Measurements from ENCODE around the gene QSOX1. TPM values are rescaled to one million over a fixed set of nuclear protein-coding genes. Genes with fewer than 3 reads are reported as not detected.

The QSOX1 gene
- total and polyA plus RNA-seq, 9 of the 15 experiments (the other 6 are each of a cell fraction or from before 2014, with no cell fraction given) = 4.0 to 53.1 (median 15.0) TPM

- peak; percentile 87 for TF ChIP-seq TEAD4 (IDR thresholded peaks at IDR 0.05; ENCODE audit: low read length)
- no peak for TF ChIP-seq TEAD4 (CRISPR knock-in tag; IDR thresholded peaks at IDR 0.05; ENCODE audit: borderline replicate concordance)
- TF ChIP-seq FOXK1 (CRISPR knock-in tag; IDR thresholded peaks at IDR 0.05; ENCODE audit: borderline replicate concordance) = no peak
- 0 out of 4 replicates have a peak, but pooled peaks of 1 of the 2 experiments have one; percentile 36 for TF ChIP-seq UBTF (IDR thresholded peaks at IDR 0.05; ENCODE audit: borderline replicate concordance in 1 of 2, low read depth in 2 of 2, low read length in 2 of 2)
- no peak for TF ChIP-seq ZNF609 (CRISPR knock-in tag; IDR thresholded peaks at IDR 0.05; ENCODE audit: borderline replicate concordance)
- TF ChIP-seq ZNF707 (CRISPR knock-in tag; conservative IDR thresholded peaks at IDR 0.05) = no peak
- TF ChIP-seq TCF15 (CRISPR knock-in tag; IDR thresholded peaks at IDR 0.05) = no peak
- no peak for TF ChIP-seq ASH1L (IDR thresholded peaks at IDR 0.05; ENCODE audit: borderline replicate concordance, low read depth, partially characterized antibody)
- no peak for TF ChIP-seq NFIX (CRISPR knock-in tag; IDR thresholded peaks at IDR 0.05; ENCODE audit: low read depth)
- TF ChIP-seq ZFP36 (IDR thresholded peaks at IDR 0.05; ENCODE audit: low read depth, low read length, partially characterized antibody) = no peak
- peak; percentile 73 for TF ChIP-seq EP300 (IDR thresholded peaks at IDR 0.05; ENCODE audit: low read length)
- TF ChIP-seq FUS (optimal IDR thresholded peaks at IDR 0.05; ENCODE audit: low read depth, low read length) = no peak
- TF ChIP-seq ATF6 (CRISPR knock-in tag; IDR thresholded peaks at IDR 0.05) = no peak
- TF ChIP-seq CBX3 (IDR thresholded peaks at IDR 0.05; ENCODE audit: borderline replicate concordance in 1 of 2, low read length in 2 of 2) = peak in 1 of 2 experiments; percentile 37; a peak in 1 of 3 replicates
- peak; percentile 73 for TF ChIP-seq GATAD2A (IDR thresholded peaks at IDR 0.05)
- TF ChIP-seq JUN (IDR thresholded peaks at IDR 0.05; ENCODE audit: borderline replicate concordance, low read depth, low read length) = no peak
- no peak for TF ChIP-seq JUN (CRISPR knock-in tag; IDR thresholded peaks at IDR 0.05; ENCODE audit: borderline replicate concordance)
Measured at GRCh38 chr1:180116964-180117763, 37.5 kb upstream of the QSOX1 start (continued).

Data from K562 (cell line).